ENCODE results near the gene RBMS1.

RBMS1 gene

GRCh38 chr2:160232905-160233475 is 260.6 kb downstream of the RBMS1 start:
- H3K4me3 ChIP-seq (ENCODE audit: low read depth, low read length): no peak overlapping the region

DNA sequence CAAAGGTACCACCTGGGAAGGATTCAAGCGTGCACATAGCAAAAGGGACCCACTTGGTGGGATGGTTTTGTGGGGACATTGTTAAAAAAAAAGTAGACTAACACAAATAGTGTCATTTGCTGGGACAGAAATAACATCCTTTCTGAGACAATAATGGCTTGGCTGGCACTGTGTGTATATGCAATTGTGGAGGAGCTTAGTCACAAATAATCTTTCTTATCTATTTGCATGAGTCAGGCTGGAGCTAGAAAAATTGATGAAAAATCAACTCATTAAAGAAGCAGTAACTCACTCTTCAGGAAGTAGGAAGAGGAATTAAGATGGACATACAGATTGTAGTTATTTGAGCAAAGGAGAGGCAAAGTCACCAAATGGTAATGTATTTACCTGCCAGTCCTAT is 264.0 kb downstream of the RBMS1 start:
- no peak overlapping the region for H3K4me3 ChIP-seq (ENCODE audit: low read depth, low read length)

- H3K4me3 ChIP-seq (ENCODE audit: low read depth, low read length): no peak overlapping the region
These were observed 265.3 kb downstream of the RBMS1 start for GRCh38 chr2:160228141-160228917.

- no peak overlapping the region for H3K4me3 ChIP-seq (ENCODE audit: low read depth, low read length)
These were observed 266.2 kb downstream of the RBMS1 start for GRCh38 chr2:160227293-160227915.

DNA sequence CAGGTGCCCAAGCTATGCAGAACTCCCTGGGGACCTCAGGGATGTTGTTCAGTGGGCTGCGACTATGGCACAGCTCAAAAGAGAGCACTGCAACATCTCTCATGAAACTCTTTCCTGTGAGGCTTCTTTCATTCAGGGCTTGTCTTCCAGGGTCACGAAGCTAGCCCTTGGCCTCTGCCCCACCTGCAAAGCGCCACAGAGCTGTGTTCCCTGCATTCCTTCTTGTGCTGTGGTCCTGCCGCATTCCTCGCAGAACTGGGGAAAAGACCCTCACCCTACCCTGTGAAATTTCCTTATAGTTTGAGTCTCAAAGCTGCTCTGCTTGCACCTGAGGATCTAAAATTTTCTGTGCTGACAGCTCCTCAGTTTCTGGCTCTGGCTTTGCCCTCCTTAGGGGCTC is 267.2 kb downstream of the RBMS1 start:
- H3K4me3 ChIP-seq (ENCODE audit: low read depth, low read length): no peak overlapping the region

- H3K4me3 ChIP-seq (ENCODE audit: low read depth, low read length): no peak overlapping the region
These were observed 267.9 kb downstream of the RBMS1 start for GRCh38 chr2:160225722-160226121.

- H3K4me3 ChIP-seq (ENCODE audit: low read depth, low read length): no peak overlapping the region
These were observed 269.1 kb downstream of the RBMS1 start for GRCh38 chr2:160224507-160224906.

DNA sequence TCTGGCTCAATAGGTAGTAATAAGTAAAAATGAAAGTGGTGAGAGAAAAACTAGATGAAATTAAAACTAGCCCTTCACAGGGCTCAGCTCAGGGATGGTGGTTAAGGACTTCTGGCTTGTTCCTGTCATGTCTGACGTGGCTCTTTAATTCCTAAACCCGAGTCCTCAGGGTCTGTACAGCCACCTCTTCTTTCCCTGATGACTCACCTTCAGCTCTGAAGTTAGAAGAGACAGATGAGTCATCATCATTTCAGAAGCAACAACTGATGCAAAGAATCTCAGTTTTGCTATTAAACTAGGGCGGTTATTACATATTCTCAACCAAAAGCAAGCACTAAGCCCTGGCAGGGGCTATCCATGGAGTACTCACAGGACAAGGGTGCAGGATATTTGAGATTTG is 269.5 kb downstream of the RBMS1 start:
- H3K4me3 ChIP-seq (ENCODE audit: low read depth, low read length): no peak overlapping the region

DNA sequence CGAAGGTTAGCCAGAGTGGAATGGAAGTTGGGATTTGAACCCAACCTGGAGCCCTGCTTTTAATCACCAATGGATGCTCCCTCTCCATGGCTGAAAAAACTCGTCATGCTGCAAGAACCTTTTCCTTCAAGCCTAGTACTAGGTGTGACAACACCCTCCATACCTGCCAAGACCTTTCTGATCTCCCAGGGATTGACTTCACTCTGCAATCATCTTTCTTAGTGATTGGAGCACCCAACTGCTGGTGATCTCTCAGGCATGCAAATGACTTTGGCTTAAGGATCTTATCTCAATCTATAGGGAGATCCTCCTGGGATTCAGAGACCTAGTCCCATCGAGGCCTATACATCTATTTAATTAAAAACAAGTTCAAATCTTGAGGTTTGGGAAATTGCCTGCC is 270.0 kb downstream of the RBMS1 start:
- no peak overlapping the region for H3K4me3 ChIP-seq (ENCODE audit: low read depth, low read length)

DNA sequence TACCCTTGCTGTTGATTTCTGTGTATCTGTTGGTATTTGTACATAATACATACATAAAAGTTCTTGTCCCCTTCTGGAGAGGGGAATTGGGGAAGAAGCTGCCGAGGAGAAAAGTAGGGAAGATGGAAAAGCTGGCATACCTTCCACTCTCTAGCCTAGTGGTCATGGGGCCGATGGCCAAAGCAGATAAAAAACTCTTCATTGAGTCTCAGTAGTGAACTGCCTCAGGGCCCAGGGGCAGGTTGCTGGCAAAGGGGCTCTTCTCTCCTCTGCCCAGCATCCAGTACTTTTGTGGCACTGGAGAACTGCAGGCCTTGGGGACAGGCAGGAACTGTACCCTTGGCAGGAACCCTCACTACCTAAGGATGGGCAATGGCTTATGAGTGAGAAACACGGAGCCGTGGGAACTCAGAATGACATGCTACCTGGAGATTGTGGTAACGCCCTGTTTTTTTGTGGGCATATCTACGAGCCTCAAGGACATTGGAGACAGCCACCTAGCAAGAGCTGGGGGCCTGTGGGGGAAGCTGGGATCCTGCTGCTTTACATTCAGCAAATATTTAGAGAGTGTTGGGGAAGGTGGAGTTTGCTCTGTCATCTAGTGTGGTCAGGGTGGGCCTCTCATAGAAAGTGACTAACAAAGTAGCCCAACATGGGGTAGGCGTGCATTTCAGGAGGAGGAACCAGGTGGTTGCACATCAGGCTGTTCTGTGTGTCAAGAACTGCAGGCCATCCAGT is 270.9 kb downstream of the RBMS1 start:
- H3K4me3 ChIP-seq (ENCODE audit: low read depth, low read length): no peak overlapping the region

Data from iPS-11a (cell line).